ENCODE results near the gene ZNF98. TPM values are rescaled to one million over a fixed set of nuclear protein-coding genes. Genes with fewer than 3 reads are reported as not detected.

Gene ZNF98
- total RNA-seq = 7.1 TPM

DNA sequence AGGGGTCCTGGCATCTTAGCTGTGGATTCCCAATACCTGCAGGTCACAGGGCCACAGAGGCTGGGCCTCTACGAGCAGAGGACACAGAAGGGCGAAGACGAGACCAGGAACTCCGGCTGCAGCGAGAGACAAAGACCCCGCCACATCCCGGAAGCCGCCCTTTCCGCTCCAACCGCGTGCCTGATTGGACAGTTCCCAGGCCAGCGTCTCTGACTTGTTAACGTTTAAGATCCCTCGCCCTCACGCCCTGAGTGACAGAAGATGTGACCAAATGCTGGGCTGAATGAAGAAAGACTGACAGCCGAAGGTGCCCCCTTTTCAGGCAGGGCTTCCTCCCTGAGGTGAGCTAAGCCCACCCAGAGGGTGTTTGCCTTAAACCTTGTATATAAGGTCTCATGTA lies at the start of gene ZNF98:
TSS of gene ZNF98 (minus strand) at position 136 of the 400 bp plus-strand sequence. CDS start at position 14, 122 bp downstream.

Other genes with a start within 250 kb of the ZNF98 start
- 3.4 TPM for gene ZNF676, start 225.4 kb downstream of the ZNF98 start, total RNA-seq
- 0.16 TPM for gene ZNF729, start 135.9 kb downstream of the ZNF98 start, total RNA-seq
- 1.7 TPM for gene ZNF492, start 212.0 kb upstream of the ZNF98 start, total RNA-seq

Data from camera-type eye (tissue), 1 donor.